ENCODE data around the gene SIK3.

DNA sequence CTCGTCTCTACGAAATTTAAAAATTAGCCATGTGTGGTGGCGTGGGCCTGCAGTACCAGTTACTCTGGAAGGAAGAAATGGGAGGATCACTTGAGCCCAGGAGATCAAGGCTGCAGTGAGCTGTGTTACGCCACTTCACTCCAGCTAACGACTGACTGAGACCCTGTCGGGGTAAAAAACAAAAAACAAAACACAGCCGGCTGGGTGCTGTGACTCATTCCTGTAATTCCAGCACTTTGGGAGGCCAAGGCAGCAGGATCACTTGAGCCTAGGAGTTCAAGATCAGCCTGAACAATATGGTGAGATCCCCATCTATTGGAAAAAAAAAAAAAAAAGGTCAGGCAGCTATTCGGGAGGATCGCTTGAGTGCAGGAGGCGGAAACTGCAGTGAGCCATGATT lies 48.3 kb upstream of the SIK3 start:
- TF ChIP-seq RCOR1 (IDR thresholded peaks at IDR 0.05; ENCODE audit: low read length) (no peak), EP300 (IDR thresholded peaks at IDR 0.05; ENCODE audit: borderline replicate concordance in 1 of 2, low read depth in 1 of 2, low read length in 1 of 2) (no peak), YY1 (IDR thresholded peaks at IDR 0.05; ENCODE audit: low read depth) (no peak), GATA2 (CRISPR knock-in tag; IDR thresholded peaks at IDR 0.05) (no peak), TCF12 (IDR thresholded peaks at IDR 0.05) (no peak), RXRA (IDR thresholded peaks at IDR 0.05; ENCODE audit: borderline replicate concordance, low read depth) (no peak), RFX5 (IDR thresholded peaks at IDR 0.05; ENCODE audit: low read length) (no peak), POLR2AphosphoS5 (IDR thresholded peaks at IDR 0.05; ENCODE audit: low read depth, low read length) (no peak), USF2 (IDR thresholded peaks at IDR 0.05; ENCODE audit: borderline replicate concordance, low read depth, low read length) (no peak), CTCF (IDR thresholded peaks at IDR 0.05) (no peak), SIN3A (IDR thresholded peaks at IDR 0.05; ENCODE audit: borderline replicate concordance, low read depth, low read length) (no peak), SMC3 (IDR thresholded peaks at IDR 0.05; ENCODE audit: low read depth, low read length) (no peak), RAD21 (IDR thresholded peaks at IDR 0.05; ENCODE audit: low read length) (no peak)
